Right lobe of liver (tissue), 6 donors: ENCODE measurements around the gene AGT. TPM values are rescaled to one million over a fixed set of nuclear protein-coding genes. Genes with fewer than 3 reads are reported as not detected.
A peak's percentile ranks its signal among the peaks of the same experiment; 100 is the strongest.

Experiments used
- ATAC-seq, 4 donors: fragments of 200-7000 bp; cut with Tn5 transposase; one replicate each; pipeline ENCODE4 v1.9.1; 2020; ENCODE audit warnings: mild to moderate bottlenecking in 4 of 4, moderate library complexity in 4 of 4
- DNase-seq, 3 donors: peaks; one replicate each; pipeline ENCODE4 v3.0.0-alpha.2; 2020
- H3K27ac ChIP-seq, 3 donors: fragments of 200-600 bp; one replicate each; pipeline ENCODE4 v1.8.0; 2022
- H3K27me3 ChIP-seq, 2 donors: fragments of 200-600 bp; one replicate each; pipeline ENCODE4 v1.8.0; 2022
- H3K36me3 ChIP-seq, 4 donors: fragments of 200-600 bp; sonication (generic) in 1 of 4; one replicate each; pipeline versions ENCODE4 v1.5.1 to v1.8.0; 2017 to 2022; ENCODE audit warnings: control low read depth in 1 of 4
- H3K4me1 ChIP-seq, 4 donors: fragments of 200-600 bp; sonication (generic) in 1 of 4; one replicate each; pipeline versions ENCODE4 v1.5.1 to v1.8.0; 2017 to 2022; ENCODE audit warnings: control low read depth in 1 of 4
- H3K4me3 ChIP-seq, 3 donors: fragments of 200-600 bp; one replicate each; pipeline ENCODE4 v1.8.0; 2022
- H3K9me3 ChIP-seq, 4 donors: fragments of 200-600 bp; sonication (generic) in 1 of 4; one replicate each; pipeline versions ENCODE4 v1.5.1 to v1.8.0; 2017 to 2022; ENCODE audit warnings: control low read depth in 1 of 4
- CTCF ChIP-seq, 4 donors: fragments of 200-600 bp in 3 of 4; fragments of 450-650 bp in 1 of 4; IDR thresholded peaks; one replicate each; pipeline versions ENCODE4 v1.5.1 to v1.8.0; 2016 to 2022; ENCODE audit warnings: antibody characterized with exemption in 4 of 4, mild to moderate bottlenecking in 2 of 4
- POLR2A ChIP-seq: fragments of 450-650 bp; IDR thresholded peaks from one replicate; pipeline ENCODE4 v1.6.1; 2017; ENCODE audit warnings: antibody characterized with exemption, mild to moderate bottlenecking
- WGBS: methylation state at CpG from one replicate; pipeline ENCODE4 v1.1.6; 2018; ENCODE audit warnings: low coverage, low lambda C conversion rate; ENCODE audit not compliant: insufficient coverage; ENCODE audit errors: missing lambda C conversion rate; 5-methylcytosine and 5-hydroxymethylcytosine counted together
- intact Hi-C, 2 donors: fragments of 100-400 bp; cut with DNase I; formaldehyde crosslinking; loops; one replicate each; pipeline versions ENCODE4 v1.11.2 to v1.14.1; 2022
- total RNA-seq, 6 experiments: library from RNA; depleted of rRNA in 2 of 6; stranded (reverse); fragments of >200 nt in 2 of 6; fragmentation: NEBNext Ultra II Directional in 3 of 6; extraction: Animal tissue kit (Norgen Biotek cat#: 25700) in 3 of 6; gene quantifications; one replicate each; pipeline versions ENCODE4 v1.1.0 to v1.2.4, GENCODE V29; 2016 to 2023
- donor health status: DM: no; HTN: yes; CAD: no.
- donor health status: DM: no; HTN: no; CAD: no.
- donor health status: DM: no; HTN: no; CAD: no.
- donor health status: DM: no; HTN: yes; CAD: no.
- donor health status: DM: no; HTN: yes; CAD: no.

AGT gene
- total RNA-seq, 6 experiments from 2014 or later: 1,076 to 2,346 (median 1,911) TPM

- H3K4me1 ChIP-seq: peaks cover 0 to 19% (median 3%) of the 10 kb centered on the region in 4 donors
- intact Hi-C loops: loop anchor here (10.0 kb wide), 2 partner anchors 63 to 73 kb away; partner anchors contain the start of gene COG2 (in 1 of the 2)
- no peaks in the 10 kb centered on the region for H3K9me3 ChIP-seq
- peaks cover 0 to 89% (median 44%) of the 10 kb centered on the region in 4 donors for H3K36me3 ChIP-seq
- H3K4me3 ChIP-seq: peak overlapping the region in 2 of 3 donors; percentile 81 to 82
- H3K27ac ChIP-seq: peak overlapping the region in 2 of 3 donors; percentile 53 to 97
- ATAC-seq (peak; percentile 5 to 26 (median 9)), DNase-seq (peak in 2 of 3 donors; percentile 59 to 79)
- WGBS: 23% methylated on average over 17 of the region's 22 CpGs
- no peak for TF ChIP-seq POLR2A
- no peak for TF ChIP-seq CTCF (IDR thresholded peaks at IDR 0.05)
- no peaks in the 10 kb centered on the region for H3K27me3 ChIP-seq
These were observed 5.9 kb downstream of the AGT start for GRCh38 chr1:230707732-230708630.

DNA sequence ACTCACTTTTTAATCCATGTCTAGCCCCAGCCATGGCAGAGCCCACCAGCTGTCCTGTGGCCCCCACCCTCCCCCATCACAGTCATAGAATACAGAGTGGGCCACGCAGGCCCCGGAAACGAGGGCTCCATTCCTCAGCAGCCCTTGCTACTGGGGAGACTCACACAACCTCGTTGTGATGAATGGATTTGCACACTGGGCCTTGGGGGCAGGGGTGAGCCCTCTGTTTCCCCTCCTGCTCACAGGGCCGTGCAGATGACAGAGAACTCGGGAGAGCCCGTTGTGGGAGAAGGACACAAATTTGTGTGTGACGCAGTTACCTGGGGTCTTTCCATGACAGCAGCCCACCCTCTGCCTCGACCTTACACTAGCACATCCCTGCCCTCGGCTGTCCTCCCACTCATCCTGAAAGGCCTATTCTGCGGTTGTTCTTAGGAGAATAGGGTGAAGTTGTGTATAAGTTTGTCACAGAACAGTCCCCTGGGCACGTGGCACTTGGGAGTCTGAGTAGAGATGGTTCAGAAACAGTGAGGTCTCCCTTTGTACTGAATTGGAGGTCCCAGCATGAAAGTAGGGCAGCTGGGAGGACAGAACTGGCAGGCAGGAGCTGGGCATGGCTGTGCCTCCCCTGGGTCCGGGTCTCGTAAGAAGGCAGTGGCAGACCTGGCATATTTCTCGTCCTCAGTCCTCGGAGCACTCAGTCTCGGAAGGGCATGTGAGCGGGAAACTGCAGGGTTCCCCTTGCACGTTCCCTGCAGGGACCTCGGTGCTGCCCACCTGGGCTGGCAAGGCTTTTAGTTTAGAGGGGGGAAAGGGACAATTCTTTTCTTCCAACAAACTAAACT is 6.8 kb downstream of the AGT start:
- H3K36me3 ChIP-seq: peaks cover 0 to 94% (median 48%) of the 10 kb centered on the region in 4 donors
- peak in 2 of 4 donors; percentile 2 to 18 for ATAC-seq
- 61% methylated on average over 8 of the region's 20 CpGs for WGBS

GRCh38 chr1:230706020-230706699 is 7.8 kb downstream of the AGT start:
- Histone ChIP-seq H3K27ac (no peak overlapping the region), H3K4me3 (no peak overlapping the region), H3K36me3 (peaks cover 0 to 95% (median 51%) of the 10 kb centered on the region in 4 donors), H3K27me3 (no peaks in the 10 kb centered on the region), H3K9me3 (no peaks in the 10 kb centered on the region), H3K4me1 (peaks cover 0 to 19% (median 3%) of the 10 kb centered on the region in 4 donors)
- WGBS: 62% methylated on average over 2 of the region's 9 CpGs
- no peak for DNase-seq
- intact Hi-C loops: loop anchor here (10.0 kb wide), 2 partner anchors 61 to 71 kb away; partner anchors contain the start of gene COG2 (in 1 of the 2)
- ATAC-seq: peak in 1 of 4 donors; percentile 0
- no peak for TF ChIP-seq POLR2A
- no peak for TF ChIP-seq CTCF (IDR thresholded peaks at IDR 0.05)

More for the DNA sequence above, 6.8 kb downstream of the AGT start:
- peak overlapping the region in 2 of 3 donors; percentile 81 to 82 for H3K4me3 ChIP-seq
- TF ChIP-seq POLR2A (no peak), CTCF (IDR thresholded peaks at IDR 0.05) (no peak)
- peaks cover 0 to 19% (median 3%) of the 10 kb centered on the region in 4 donors for H3K4me1 ChIP-seq
- H3K27me3 ChIP-seq: no peaks in the 10 kb centered on the region
- intact Hi-C loops: loop anchor here (10.0 kb wide), 2 partner anchors 62 to 72 kb away; partner anchors contain the start of gene COG2 (in 1 of the 2)
- no peaks in the 10 kb centered on the region for H3K9me3 ChIP-seq
- H3K27ac ChIP-seq: peak overlapping the region in 1 of 3 donors; percentile 97
- peak in 1 of 3 donors; percentile 78 for DNase-seq
